Epithelial cell of esophagus (primary cell): Measurements from ENCODE around the gene PRCD.

Experiments used
- DNase-seq: peaks from one replicate; pipeline ENCODE4 v3.0.0; 2010; ENCODE audit warnings: low read depth
- H3K4me3 ChIP-seq: 2 replicates; pipeline ENCODE4 v1.5.1; 2011; ENCODE audit warnings: mild to moderate bottlenecking, low read length, control low read depth
- TF ChIP-seq, protein P1 (sequence below): IDR thresholded peaks from 2 replicates; pipeline ENCODE4 v1.5.1; 2011; ENCODE audit warnings: low read depth, mild to moderate bottlenecking, low read length, control low read depth, inconsistent platforms; ENCODE audit not compliant: insufficient read depth; ENCODE audit errors: missing control alignments

The PRCD gene

DNA sequence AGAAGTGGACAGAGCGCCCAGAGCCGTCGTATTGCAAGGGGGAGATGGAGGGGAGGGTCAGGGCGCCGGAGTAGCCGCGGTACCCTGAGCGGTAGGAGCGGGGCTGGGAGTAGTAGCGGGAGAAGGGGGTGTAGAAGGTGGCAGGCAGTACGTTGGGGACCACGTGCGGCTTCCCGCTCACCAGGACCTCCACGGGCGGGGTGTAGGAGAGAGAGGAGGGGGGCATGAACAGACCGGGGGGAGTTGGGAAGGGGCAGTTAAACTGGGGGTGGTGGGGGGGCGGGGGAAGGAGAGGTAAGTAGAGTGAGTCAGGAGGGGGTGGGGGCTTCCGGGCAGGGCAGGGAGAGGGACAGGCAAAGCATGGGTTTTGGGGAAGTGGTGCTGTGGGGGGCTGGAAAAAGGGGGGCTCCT, 29.0 kb downstream of the PRCD start:
- H3K4me3 ChIP-seq: no peak overlapping the region
- no peak for DNase-seq
- TF ChIP-seq, protein P1, sequence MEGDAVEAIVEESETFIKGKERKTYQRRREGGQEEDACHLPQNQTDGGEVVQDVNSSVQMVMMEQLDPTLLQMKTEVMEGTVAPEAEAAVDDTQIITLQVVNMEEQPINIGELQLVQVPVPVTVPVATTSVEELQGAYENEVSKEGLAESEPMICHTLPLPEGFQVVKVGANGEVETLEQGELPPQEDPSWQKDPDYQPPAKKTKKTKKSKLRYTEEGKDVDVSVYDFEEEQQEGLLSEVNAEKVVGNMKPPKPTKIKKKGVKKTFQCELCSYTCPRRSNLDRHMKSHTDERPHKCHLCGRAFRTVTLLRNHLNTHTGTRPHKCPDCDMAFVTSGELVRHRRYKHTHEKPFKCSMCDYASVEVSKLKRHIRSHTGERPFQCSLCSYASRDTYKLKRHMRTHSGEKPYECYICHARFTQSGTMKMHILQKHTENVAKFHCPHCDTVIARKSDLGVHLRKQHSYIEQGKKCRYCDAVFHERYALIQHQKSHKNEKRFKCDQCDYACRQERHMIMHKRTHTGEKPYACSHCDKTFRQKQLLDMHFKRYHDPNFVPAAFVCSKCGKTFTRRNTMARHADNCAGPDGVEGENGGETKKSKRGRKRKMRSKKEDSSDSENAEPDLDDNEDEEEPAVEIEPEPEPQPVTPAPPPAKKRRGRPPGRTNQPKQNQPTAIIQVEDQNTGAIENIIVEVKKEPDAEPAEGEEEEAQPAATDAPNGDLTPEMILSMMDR: no peak

DNA sequence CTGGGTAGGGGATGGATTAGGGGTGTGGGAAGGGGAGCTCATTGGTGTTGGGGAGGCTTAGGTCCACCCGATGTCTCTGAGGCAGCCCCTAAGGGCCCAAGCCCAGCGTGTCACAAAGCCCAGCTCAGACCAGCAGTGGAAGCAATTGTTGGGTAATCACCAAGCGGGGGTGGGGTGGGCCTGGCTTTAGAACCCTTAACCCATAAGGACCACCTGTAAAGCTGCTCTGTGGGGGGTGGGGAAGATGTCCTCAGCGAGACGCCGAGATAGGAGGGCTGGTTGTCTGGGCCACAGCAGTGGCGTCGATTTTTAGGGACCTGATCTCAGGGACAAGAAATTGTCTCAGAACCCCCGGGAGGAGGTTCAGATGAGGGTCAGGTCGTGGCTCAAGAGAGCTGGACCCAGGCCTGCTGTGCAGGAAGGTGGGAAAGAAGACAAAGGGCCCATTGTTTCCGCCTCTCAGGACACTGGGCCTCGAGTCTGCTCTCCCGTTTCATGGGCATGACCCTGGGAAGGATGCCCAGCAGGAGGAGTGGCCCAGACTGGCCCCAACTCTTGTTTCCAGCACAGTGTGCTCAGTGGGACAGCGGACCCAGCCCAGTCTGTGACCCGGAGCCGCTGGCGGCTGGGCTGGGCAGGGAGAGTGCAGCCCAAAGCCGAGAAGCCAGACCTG, 29.9 kb downstream of the PRCD start:
- TF ChIP-seq, protein P1: no peak
- DNase-seq: no peak

DNA sequence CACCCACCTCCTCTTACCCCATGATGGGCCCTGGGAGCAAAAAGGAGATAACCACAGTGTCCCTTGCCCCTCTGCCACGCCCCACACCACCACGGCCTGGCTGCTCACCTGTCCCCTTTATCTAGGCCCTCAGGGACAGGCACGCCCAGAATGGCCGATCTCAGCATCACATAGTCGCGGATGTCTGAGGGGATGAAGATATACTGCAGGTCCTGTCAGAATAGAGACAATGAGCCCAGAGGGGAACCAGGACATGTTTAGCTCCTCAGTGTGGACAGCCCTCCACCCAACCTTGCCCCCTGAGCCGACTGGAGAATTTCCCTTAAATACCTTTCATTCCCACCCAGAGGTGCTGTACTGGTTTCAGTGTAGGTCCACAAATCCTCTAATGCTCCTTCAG, 30.6 kb downstream of the PRCD start:
- H3K4me3 ChIP-seq: no peak overlapping the region
- TF ChIP-seq, protein P1: no peak
- DNase-seq: no peak

More for the DNA sequence above, 29.9 kb downstream of the PRCD start:
- no peak overlapping the region for H3K4me3 ChIP-seq

DNA sequence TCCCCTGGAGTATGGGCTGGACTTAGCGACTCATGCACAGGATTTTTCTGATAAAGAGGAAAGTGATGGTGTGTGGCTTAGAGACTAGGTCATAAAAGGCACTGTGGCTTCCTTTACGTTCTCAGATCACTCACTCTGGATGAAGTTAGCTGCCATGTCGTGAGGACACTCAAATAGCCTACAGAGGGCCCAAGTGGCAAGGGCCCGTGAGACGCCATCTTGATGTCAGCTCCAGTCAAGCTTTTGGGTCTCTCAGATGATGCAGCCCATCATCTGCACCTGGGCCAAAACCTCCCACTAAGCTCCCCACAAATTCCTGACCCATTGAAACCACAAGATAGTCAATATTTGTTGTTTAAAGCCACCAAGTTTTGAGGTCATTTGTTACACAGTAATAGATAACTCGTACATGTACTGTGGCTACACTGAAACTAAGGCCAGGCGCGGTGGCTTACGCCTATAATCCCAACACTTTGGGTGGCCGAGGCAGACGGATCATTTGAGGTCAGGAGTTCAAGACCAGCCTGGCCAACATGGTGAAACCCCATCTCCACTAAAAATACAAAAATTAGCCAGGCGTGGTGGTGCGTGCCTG, 31.1 kb downstream of the PRCD start:
- TF ChIP-seq, protein P1: no peak
- H3K4me3 ChIP-seq: no peak overlapping the region
- DNase-seq: no peak

DNA sequence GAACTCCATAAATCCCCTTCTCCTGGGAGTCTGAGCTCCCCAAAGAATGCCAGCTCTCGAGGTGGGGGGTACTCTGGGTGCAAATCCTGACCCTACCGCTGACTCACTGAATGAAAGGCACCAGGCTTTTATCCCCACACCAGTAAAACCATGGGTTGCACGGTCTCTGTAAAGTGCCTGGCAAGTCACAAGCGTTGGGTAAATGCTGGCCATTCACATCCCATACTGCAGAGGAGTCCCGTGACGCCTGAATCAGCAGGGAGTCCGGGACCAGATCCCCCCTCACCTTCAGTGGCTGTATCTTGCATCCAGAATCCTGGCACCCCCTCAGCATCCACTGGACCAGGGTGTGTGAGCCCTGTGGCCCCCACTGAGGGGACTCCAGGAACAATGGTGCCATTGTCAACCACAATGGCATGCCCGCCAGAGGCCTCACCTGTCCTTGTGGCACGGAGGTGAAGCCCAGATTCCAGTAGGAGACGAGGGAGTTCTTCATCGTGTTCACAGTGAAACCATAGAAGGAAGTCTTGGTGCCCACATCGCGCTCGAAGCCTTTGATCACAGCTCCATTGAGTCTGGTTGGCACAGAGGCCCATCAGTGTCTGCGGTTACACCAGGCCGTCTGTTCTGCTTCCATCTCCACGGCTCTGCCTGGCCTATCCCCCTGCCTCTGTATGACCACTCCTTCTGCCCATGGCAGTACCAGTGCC, 32.5 kb downstream of the PRCD start:
- DNase-seq: no peak
- H3K4me3 ChIP-seq: no peak overlapping the region
- TF ChIP-seq, protein P1: no peak

DNA sequence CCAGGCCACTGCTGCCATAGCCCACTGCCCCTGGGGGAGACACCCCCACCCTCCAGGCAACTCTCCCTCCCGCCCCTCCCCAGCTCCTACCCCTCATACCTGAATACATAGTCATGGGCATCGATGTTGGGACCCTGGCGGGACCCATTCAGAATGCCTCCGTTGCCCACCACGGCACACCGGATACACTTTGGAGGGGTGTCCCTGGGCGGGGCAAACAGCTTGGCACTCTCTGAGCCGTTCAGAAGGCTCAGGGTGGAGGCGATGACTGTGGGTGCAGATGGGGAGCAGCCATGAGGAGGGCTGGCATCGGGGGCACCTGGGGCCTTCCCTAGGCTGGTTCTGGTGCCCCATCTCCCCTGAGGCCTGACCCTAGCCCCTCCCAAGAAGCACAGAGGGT, 33.3 kb downstream of the PRCD start:
- no peak overlapping the region for H3K4me3 ChIP-seq
- TF ChIP-seq, protein P1: no peak
- no peak for DNase-seq
